GM12892 (cell line): ENCODE results near the gene UBA1.
"Not testable (repeated sequence)": the region's sequence is repeated elsewhere in the genome, so short reads cannot be mapped to it uniquely, and the experiment has no call there.

Source experiments
- DNase-seq: peaks from one replicate; pipeline ENCODE4 v3.0.0; 2011; ENCODE audit not compliant: insufficient read length
- FAIRE-seq: peaks from 2 replicates; lab custom pipeline; 2011; peaks lifted over from hg19 to GRCh38; lab: Jason Lieb, UNC
- POLR2A ChIP-seq: IDR thresholded peaks from 2 replicates; pipeline ENCODE4 v1.6.1; 2011; ENCODE audit warnings: low read depth, low read length, control low read depth
- POLR2AphosphoS5 ChIP-seq: IDR thresholded peaks from 2 replicates; pipeline ENCODE4 v1.6.1; 2011; ENCODE audit warnings: low read depth, low read length, control low read depth
- TAF1 ChIP-seq: IDR thresholded peaks from 2 replicates; pipeline ENCODE4 v1.6.1; 2011; ENCODE audit warnings: low read depth, mild to moderate bottlenecking, control low read depth, low read length, borderline replicate concordance

UBA1 gene

GRCh38 chrX:47239898-47240545 is 46.4 kb downstream of the UBA1 start:
- peak; percentile 5 for FAIRE-seq
- no peak for DNase-seq
- TF ChIP-seq TAF1 (no peak), POLR2A (no peak), POLR2AphosphoS5 (no peak)

DNA sequence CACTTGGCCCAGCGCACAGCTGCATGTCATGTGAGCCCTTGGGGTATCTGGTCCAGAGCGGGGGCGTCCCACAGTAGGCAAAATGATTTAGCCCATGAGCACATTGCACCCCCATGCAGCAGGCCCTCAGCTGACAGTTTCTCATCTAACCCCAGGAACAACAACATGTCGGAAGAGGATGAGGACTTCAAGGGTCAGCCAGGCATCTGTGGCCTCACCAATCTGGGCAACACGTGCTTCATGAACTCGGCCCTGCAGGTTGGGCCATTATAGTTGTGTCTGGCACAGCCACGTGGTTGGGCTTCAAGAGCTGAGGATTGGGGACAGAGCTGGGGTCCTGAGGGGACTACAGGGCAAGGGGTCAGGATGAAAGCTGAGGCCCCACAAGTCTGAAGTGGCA is 47.0 kb downstream of the UBA1 start:
- no peak for FAIRE-seq
- TF ChIP-seq POLR2A (no peak), POLR2AphosphoS5 (no peak), TAF1 (no peak)
- DNase-seq, result no peak

GRCh38 chrX:47241201-47242011 is 47.8 kb downstream of the UBA1 start:
- TF ChIP-seq TAF1, result no peak
- TF ChIP-seq POLR2AphosphoS5, result no peak
- no peak for TF ChIP-seq POLR2A
- no peak for DNase-seq
- FAIRE-seq, result no peak

DNA sequence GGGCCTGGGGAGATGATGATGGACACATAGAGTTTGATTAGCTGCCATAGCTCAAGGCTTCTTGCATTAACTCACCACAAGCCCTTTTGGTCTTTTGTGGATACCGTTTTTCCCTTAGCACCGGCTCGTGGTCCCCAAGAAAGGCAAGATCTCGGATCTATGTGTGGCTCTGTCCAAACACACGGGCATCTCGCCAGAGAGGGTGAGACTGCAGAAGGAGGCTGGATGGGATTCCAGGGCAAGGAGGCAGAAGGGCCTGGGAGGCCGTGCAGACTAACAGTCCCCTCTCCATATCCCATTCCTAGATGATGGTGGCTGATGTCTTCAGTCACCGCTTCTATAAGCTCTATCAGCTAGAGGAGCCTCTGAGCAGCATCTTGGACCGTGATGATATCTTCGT is 48.7 kb downstream of the UBA1 start:
- DNase-seq (no peak), FAIRE-seq (no peak)
- TF ChIP-seq POLR2A (no peak), TAF1 (no peak), POLR2AphosphoS5 (no peak)

DNA sequence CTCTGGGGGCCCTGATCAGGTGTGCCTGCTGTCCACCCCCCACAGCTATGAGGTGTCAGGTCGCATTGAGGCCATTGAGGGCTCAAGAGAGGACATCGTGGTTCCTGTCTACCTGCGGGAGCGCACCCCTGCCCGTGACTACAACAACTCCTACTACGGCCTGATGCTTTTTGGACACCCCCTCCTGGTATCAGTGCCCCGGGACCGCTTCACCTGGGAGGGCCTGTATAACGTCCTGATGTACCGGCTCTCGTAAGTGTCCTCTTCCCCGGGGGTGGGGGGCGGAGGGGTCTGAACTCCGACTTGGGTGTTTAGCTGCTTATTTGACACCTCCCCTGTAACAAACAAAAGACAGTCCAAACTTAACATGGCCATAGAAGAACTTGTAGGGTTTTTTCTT is 49.7 kb downstream of the UBA1 start:
- no peak for TF ChIP-seq TAF1
- no peak for TF ChIP-seq POLR2AphosphoS5
- no peak for TF ChIP-seq POLR2A
- DNase-seq (no peak), FAIRE-seq (no peak)

DNA sequence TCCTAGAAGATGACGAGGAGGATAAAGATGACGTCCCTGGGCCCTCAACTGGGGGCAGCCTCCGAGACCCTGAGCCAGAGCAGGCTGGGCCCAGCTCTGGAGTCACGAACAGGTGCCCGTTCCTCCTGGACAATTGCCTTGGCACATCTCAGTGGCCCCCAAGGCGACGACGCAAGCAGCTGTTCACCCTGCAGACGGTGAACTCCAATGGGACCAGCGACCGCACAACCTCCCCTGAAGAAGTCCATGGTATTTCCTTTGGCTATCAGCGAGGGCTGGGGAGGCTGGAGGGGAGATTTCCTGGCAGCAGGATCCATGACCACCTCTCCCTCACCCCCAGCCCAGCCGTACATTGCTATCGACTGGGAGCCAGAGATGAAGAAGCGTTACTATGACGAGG is 51.0 kb downstream of the UBA1 start:
- FAIRE-seq (no peak), DNase-seq (no peak)
- no peak for TF ChIP-seq POLR2AphosphoS5
- TF ChIP-seq TAF1, result no peak
- TF ChIP-seq POLR2A, result no peak

DNA sequence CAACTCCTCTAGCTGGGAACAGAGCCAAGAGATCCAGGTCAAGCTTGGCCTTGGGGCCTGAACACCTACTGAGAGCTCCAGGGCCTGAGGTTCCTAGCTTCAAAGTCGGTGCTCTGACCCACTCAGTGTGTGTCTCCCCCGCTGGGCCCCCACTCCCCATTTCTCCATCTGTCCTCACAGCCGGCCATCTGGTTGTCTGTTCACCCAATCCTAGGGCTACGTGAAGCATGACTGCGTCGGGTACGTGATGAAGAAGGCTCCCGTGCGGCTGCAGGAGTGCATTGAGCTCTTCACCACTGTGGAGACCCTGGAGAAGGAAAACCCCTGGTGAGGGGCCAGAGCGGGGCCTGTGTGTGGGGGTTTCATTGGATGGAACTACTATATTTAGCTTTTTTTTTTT is 51.5 kb downstream of the UBA1 start:
- FAIRE-seq, result no peak
- TF ChIP-seq POLR2AphosphoS5 (no peak), POLR2A (no peak), TAF1 (no peak)

GRCh38 chrX:47247206-47247998 is 53.8 kb downstream of the UBA1 start:
- no peak for DNase-seq
- no peak for FAIRE-seq
- TF ChIP-seq TAF1 (no peak), POLR2AphosphoS5 (no peak), POLR2A (no peak)

More for the DNA sequence above, 51.5 kb downstream of the UBA1 start:
- DNase-seq, result no peak

- DNase-seq (no peak), FAIRE-seq (no peak)
- TF ChIP-seq POLR2AphosphoS5 (no peak), TAF1 (no peak), POLR2A (no peak)
These were observed 54.3 kb downstream of the UBA1 start for GRCh38 chrX:47247999-47248320.

GRCh38 chrX:47248576-47248975 is 54.9 kb downstream of the UBA1 start:
- DNase-seq (no peak), FAIRE-seq (no peak)
- no peak for TF ChIP-seq POLR2A
- no peak for TF ChIP-seq POLR2AphosphoS5
- no peak for TF ChIP-seq TAF1

- no peak for FAIRE-seq
- no peak for DNase-seq
- TF ChIP-seq POLR2A, result no peak
- no peak for TF ChIP-seq TAF1
- TF ChIP-seq POLR2AphosphoS5, result no peak
These were observed 56.4 kb downstream of the UBA1 start for GRCh38 chrX:47250017-47250347.

DNA sequence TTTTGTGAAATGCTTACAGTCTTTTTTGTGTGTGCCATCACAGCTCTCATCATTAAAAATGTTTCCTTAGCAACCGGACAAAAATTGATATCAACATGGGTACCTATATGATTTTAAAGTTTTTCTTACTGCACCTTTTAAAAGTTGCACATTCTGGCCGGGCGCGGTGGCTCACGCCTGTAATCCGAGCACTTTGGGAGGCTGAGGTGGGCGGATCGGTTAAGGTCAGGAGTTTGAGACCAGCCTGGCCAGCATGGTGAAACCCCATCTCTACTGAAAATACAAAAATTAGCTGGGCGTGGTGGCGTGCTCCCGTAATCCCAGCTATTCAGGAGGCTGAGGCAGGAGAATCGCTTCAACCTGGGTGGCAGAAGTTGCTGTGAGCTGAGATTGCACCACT is 64.0 kb downstream of the UBA1 start:
- not testable (repeated sequence) for FAIRE-seq, DNase-seq
